OCI-LY3 (cell line): Measurements from ENCODE around the gene PGBD2.

Experiments used
- CTCF ChIP-seq: fragments of 200-600, 300-600 bp; sonication (generic); IDR thresholded peaks from 2 replicates; pipeline ENCODE4 v1.5.1; 2014; ENCODE audit warnings: antibody characterized with exemption, low read length, low read depth
- EZH2phosphoT487 ChIP-seq: fragments of 200-600 bp; shearing (Covaris generic); IDR thresholded peaks from 2 replicates; pipeline ENCODE4 v1.6.1; 2018; ENCODE audit warnings: antibody characterized with exemption, mixed run types, low read depth

GRCh38 chr1:248892590-248892989, 13.4 kb upstream of the PGBD2 start:
- TF ChIP-seq EZH2phosphoT487 = no peak
- TF ChIP-seq CTCF = no peak
